ENCODE results near the gene RNF5. TPM values are rescaled to one million over a fixed set of nuclear protein-coding genes. Genes with fewer than 3 reads are reported as not detected.

Gene RNF5
- total and polyA plus RNA-seq, 2 donors (not counting 1 experiment from before 2014, with no cell fraction given): 25.5 to 40.7 TPM

DNA sequence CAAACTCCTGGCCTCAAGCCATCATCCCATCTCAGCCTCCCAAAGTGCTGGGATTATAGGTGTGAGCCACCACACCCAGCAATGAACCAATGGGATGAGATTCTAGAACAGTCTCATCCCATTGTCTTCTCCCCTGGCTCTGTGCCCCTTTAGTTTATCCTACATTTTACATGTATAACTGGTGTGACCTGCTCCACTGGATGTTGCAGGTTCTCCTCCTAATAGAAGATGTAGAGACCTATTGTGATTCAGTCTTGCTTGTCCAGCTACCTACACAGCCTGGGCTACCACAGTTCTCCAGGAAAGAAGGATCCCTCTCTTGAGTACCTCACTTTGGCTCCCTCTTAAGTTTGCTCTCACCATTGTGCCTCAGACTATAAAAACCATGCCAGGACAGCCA lies 46.1 kb upstream of the RNF5 start:
- CTCF ChIA-PET: no interaction called here
- Histone ChIP-seq H3K9ac (ENCODE audit: low read length) (no peak overlapping the region), H3K27me3 (replicated peaks in 1 of 4; ENCODE audit: control extremely low read depth in 1 of 4, control insufficient read depth in 3 of 4, insufficient read depth in 4 of 4, low read length in 3 of 4) (no peaks in the 10 kb centered on the region), H3K4me3 (ENCODE audit: control extremely low read depth in 1 of 5, extremely low read depth in 1 of 5, insufficient read depth in 1 of 5, low read depth in 2 of 5, low read length in 4 of 5) (no peak overlapping the region), H4K20me1 (ENCODE audit: control insufficient read depth, insufficient read depth, low read length, poor library complexity, severe bottlenecking) (peaks cover 3% of the 10 kb centered on the region), H3K4me2 (replicated peaks; ENCODE audit: low read depth, low read length, poor library complexity, severe bottlenecking) (no peak overlapping the region), H3K9me3 (ENCODE audit: control extremely low read depth in 1 of 3, control insufficient read depth in 2 of 3, insufficient read depth in 1 of 3, low read length in 2 of 3) (peaks cover 0 to 2% (median 0%) of the 10 kb centered on the region in 3 donors), H3K27ac (ENCODE audit: low read length in 2 of 2) (no peak overlapping the region), H3K79me2 (ENCODE audit: control insufficient read depth, insufficient read depth, low read length) (peaks cover 19% of the 10 kb centered on the region), H3K36me3 (replicated peaks in 1 of 2; ENCODE audit: control extremely low read depth in 1 of 2, control insufficient read depth in 1 of 2, extremely low read depth in 1 of 2, insufficient read depth in 2 of 2, low read length in 1 of 2) (peaks cover 0 to under 1% of the 10 kb centered on the region in 2 experiments), H3K4me1 (ENCODE audit: control insufficient read depth in 2 of 2, insufficient read depth in 2 of 2, low read length in 2 of 2) (peaks cover 19 to 28% of the 10 kb centered on the region in 2 donors), H2AFZ (ENCODE audit: insufficient read depth, low read depth, low read length, poor library complexity, severe bottlenecking) (no peak overlapping the region)
- Mint-ChIP-seq H3K4me3 (no peak overlapping the region), H3K27ac (no peak overlapping the region), H3K27me3 (peaks cover 7% of the 10 kb centered on the region), H3K9me3 (ENCODE audit: insufficient read depth) (no peaks in the 10 kb centered on the region), H3K4me1 (peaks cover 30% of the 10 kb centered on the region)
- POLR2A ChIA-PET: no interaction called here
- intact Hi-C loops (cut with micrococcal nuclease): no loop called here
- DNase-seq (no peak), ATAC-seq (ENCODE audit: low read depth) (no peak)
- TF ChIP-seq, protein P1, sequence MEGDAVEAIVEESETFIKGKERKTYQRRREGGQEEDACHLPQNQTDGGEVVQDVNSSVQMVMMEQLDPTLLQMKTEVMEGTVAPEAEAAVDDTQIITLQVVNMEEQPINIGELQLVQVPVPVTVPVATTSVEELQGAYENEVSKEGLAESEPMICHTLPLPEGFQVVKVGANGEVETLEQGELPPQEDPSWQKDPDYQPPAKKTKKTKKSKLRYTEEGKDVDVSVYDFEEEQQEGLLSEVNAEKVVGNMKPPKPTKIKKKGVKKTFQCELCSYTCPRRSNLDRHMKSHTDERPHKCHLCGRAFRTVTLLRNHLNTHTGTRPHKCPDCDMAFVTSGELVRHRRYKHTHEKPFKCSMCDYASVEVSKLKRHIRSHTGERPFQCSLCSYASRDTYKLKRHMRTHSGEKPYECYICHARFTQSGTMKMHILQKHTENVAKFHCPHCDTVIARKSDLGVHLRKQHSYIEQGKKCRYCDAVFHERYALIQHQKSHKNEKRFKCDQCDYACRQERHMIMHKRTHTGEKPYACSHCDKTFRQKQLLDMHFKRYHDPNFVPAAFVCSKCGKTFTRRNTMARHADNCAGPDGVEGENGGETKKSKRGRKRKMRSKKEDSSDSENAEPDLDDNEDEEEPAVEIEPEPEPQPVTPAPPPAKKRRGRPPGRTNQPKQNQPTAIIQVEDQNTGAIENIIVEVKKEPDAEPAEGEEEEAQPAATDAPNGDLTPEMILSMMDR (IDR thresholded peaks at IDR 0.05): no peak
- no peak for TF ChIP-seq EZH2 (IDR thresholded peaks at IDR 0.05; ENCODE audit: borderline replicate concordance, insufficient read depth, low read depth, low read length, poor library complexity, severe bottlenecking)

DNA sequence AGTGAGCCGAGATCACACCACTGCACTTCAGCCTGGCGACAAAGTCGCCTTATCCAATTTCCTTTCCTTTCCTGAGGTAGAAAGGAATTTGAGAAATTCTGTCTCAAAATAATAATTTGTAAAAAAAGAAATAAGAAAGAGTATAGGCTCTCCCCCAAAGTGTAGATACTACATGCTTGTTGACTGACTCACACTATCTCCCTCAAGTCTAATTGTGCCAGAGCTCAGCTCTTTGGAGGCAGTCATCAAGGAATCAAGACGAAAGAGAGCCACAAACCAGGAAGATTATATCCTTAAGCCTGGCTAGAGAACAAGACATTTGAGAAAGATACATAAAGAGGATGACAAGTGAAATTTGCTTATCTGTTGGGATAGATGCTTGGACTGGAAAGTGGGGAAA lies 44.4 kb upstream of the RNF5 start:
- Mint-ChIP-seq H3K27me3 (peaks cover 7% of the 10 kb centered on the region), H3K4me1 (peaks cover 14% of the 10 kb centered on the region), H3K27ac (no peak overlapping the region), H3K4me3 (no peak overlapping the region), H3K9me3 (ENCODE audit: insufficient read depth) (no peaks in the 10 kb centered on the region)
- DNase-seq: no peak
- Histone ChIP-seq H3K27me3 (replicated peaks in 1 of 4; ENCODE audit: control extremely low read depth in 1 of 4, control insufficient read depth in 3 of 4, insufficient read depth in 4 of 4, low read length in 3 of 4) (no peaks in the 10 kb centered on the region), H3K27ac (ENCODE audit: low read length in 2 of 2) (no peak overlapping the region), H3K4me1 (ENCODE audit: control insufficient read depth in 2 of 2, insufficient read depth in 2 of 2, low read length in 2 of 2) (peaks cover 10 to 18% of the 10 kb centered on the region in 2 donors), H3K36me3 (replicated peaks in 1 of 2; ENCODE audit: control extremely low read depth in 1 of 2, control insufficient read depth in 1 of 2, extremely low read depth in 1 of 2, insufficient read depth in 2 of 2, low read length in 1 of 2) (no peaks in the 10 kb centered on the region), H2AFZ (ENCODE audit: insufficient read depth, low read depth, low read length, poor library complexity, severe bottlenecking) (no peak overlapping the region), H3K4me3 (ENCODE audit: control extremely low read depth in 1 of 5, extremely low read depth in 1 of 5, insufficient read depth in 1 of 5, low read depth in 2 of 5, low read length in 4 of 5) (no peak overlapping the region), H3K9ac (ENCODE audit: low read length) (no peak overlapping the region), H4K20me1 (ENCODE audit: control insufficient read depth, insufficient read depth, low read length, poor library complexity, severe bottlenecking) (no peaks in the 10 kb centered on the region), H3K9me3 (ENCODE audit: control extremely low read depth in 1 of 3, control insufficient read depth in 2 of 3, insufficient read depth in 1 of 3, low read length in 2 of 3) (no peaks in the 10 kb centered on the region), H3K4me2 (replicated peaks; ENCODE audit: low read depth, low read length, poor library complexity, severe bottlenecking) (no peak overlapping the region), H3K79me2 (ENCODE audit: control insufficient read depth, insufficient read depth, low read length) (peaks cover 5% of the 10 kb centered on the region)
- no peak for ATAC-seq (ENCODE audit: low read depth)
- ChIA-PET POLR2A (no interaction called here), CTCF (interaction anchor here (0.8 kb wide), 1 partner anchor 174 kb away, joined by 3 read pairs; no protein-coding TSS in a partner anchor)
- intact Hi-C loops (cut with micrococcal nuclease): no loop called here
- whole genome bisulfite sequencing (ENCODE audit: insufficient coverage): 100% methylated on average over 1 of the region's 4 CpGs
- no peak for TF ChIP-seq EZH2 (IDR thresholded peaks at IDR 0.05; ENCODE audit: borderline replicate concordance, insufficient read depth, low read depth, low read length, poor library complexity, severe bottlenecking)
- TF ChIP-seq, protein P1 (IDR thresholded peaks at IDR 0.05): no peak

All from B cell (primary cell).